B cell (primary cell): ENCODE measurements around the gene LEMD1. TPM values are rescaled to one million over a fixed set of nuclear protein-coding genes. Genes with fewer than 3 reads are reported as not detected.
"Not testable (repeated sequence)": the region's sequence is repeated elsewhere in the genome, so short reads cannot be mapped to it uniquely, and the experiment has no call there.

Source experiments
- ATAC-seq: fragments of 200-7000 bp; cut with Tn5 transposase; one replicate; pipeline ENCODE4 v1.10.0; 2021; ENCODE audit warnings: low read depth, mild to moderate bottlenecking, moderate number of reproducible peaks, moderate library complexity
- CTCF ChIA-PET: fragments of 350-600 bp; sonication (Branson Sonifier 250); formaldehyde crosslinking; loops from one replicate; lab custom pipeline; 2021; ENCODE audit warnings: antibody characterized with exemption, inconsistent platforms; lab: Charles Lee
- POLR2A ChIA-PET: fragments of 350-600 bp; sonication (Branson Sonifier 250); formaldehyde crosslinking; loops from one replicate; lab custom pipeline; 2021; ENCODE audit warnings: antibody characterized with exemption; lab: Charles Lee
- DNase-seq: peaks from one replicate; pipeline ENCODE4 v3.0.0; 2013
- H2AFZ ChIP-seq: 2 replicates; pipeline ENCODE4 v1.6.1; 2012; ENCODE audit warnings: mild to moderate bottlenecking, low read depth, low read length; ENCODE audit not compliant: insufficient read depth, poor library complexity, severe bottlenecking
- H3K27ac ChIP-seq, 2 donors: 1 replicate in 1 of 2; 2 replicates in 1 of 2; pipeline ENCODE4 v1.5.1; 2012 to 2013; ENCODE audit warnings: low read length in 2 of 2, mild to moderate bottlenecking in 2 of 2, moderate library complexity in 1 of 2
- H3K27me3 ChIP-seq, 4 experiments: fragments of 200-600 bp in 1 of 4; sonication (generic) in 1 of 4; replicated peaks in 1 of 4; 1 replicate in 2 of 4; 2 replicates in 2 of 4; pipeline versions ENCODE4 v1.6.1 to v1.7.0; 2013 to 2016; ENCODE audit warnings: low read length in 3 of 4, mild to moderate bottlenecking in 2 of 4, mixed read lengths in 1 of 4, moderate library complexity in 1 of 4; ENCODE audit not compliant: insufficient read depth in 4 of 4, control insufficient read depth in 3 of 4; ENCODE audit errors: control extremely low read depth in 1 of 4
- H3K36me3 ChIP-seq, 2 experiments: replicated peaks in 1 of 2; 1 replicate in 1 of 2; 2 replicates in 1 of 2; pipeline versions ENCODE4 v1.6.1 to v1.7.1; 2013; ENCODE audit warnings: low read length in 1 of 2; ENCODE audit not compliant: insufficient read depth in 2 of 2, control insufficient read depth in 1 of 2; ENCODE audit errors: control extremely low read depth in 1 of 2, extremely low read depth in 1 of 2
- H3K4me1 ChIP-seq, 2 donors: fragments of 200-600 bp in 1 of 2; sonication (generic) in 1 of 2; 1 replicate in 1 of 2; 2 replicates in 1 of 2; pipeline versions ENCODE4 v1.5.1 to v1.6.1; 2013 to 2017; ENCODE audit warnings: low read length in 2 of 2; ENCODE audit not compliant: control insufficient read depth in 2 of 2, insufficient read depth in 2 of 2
- H3K4me2 ChIP-seq: replicated peaks from 2 replicates; pipeline ENCODE3; 2012; ENCODE audit warnings: mild to moderate bottlenecking, low read depth, low read length; ENCODE audit not compliant: poor library complexity, severe bottlenecking
- H3K4me3 ChIP-seq, 5 experiments: fragments of 200-600 bp in 1 of 5; sonication (generic) in 1 of 5; 1 replicate in 3 of 5; 2 replicates in 2 of 5; pipeline versions ENCODE4 v1.5.1 to v1.7.0; 2011 to 2016; ENCODE audit warnings: low read length in 4 of 5, mild to moderate bottlenecking in 4 of 5, low read depth in 2 of 5, control low read depth in 1 of 5, moderate library complexity in 1 of 5; ENCODE audit not compliant: insufficient read depth in 1 of 5; ENCODE audit errors: control extremely low read depth in 1 of 5, extremely low read depth in 1 of 5
- H3K79me2 ChIP-seq: fragments of 200-600 bp; sonication (generic); one replicate; pipeline ENCODE4 v1.6.0; 2016; ENCODE audit warnings: low read length; ENCODE audit not compliant: control insufficient read depth, insufficient read depth
- H3K9ac ChIP-seq: fragments of 200-600 bp; sonication (generic); 2 replicates; pipeline ENCODE4 v1.6.1; 2017; ENCODE audit warnings: mild to moderate bottlenecking, low read length, moderate library complexity
- H3K9me3 ChIP-seq, 3 donors: one replicate each; pipeline versions ENCODE4 v1.6.1 to v1.7.1; 2013; ENCODE audit warnings: low read length in 2 of 3; ENCODE audit not compliant: control insufficient read depth in 2 of 3, insufficient read depth in 1 of 3; ENCODE audit errors: control extremely low read depth in 1 of 3
- H4K20me1 ChIP-seq: 2 replicates; pipeline ENCODE4 v1.6.0; 2012; ENCODE audit warnings: mild to moderate bottlenecking, low read length; ENCODE audit not compliant: insufficient read depth, control insufficient read depth, poor library complexity, severe bottlenecking
- H3K27ac Mint-ChIP-seq: one replicate; pipeline ENCODE4 v1.8.0; 2021; ENCODE audit warnings: mixed read lengths
- H3K27me3 Mint-ChIP-seq: one replicate; pipeline ENCODE4 v1.8.0; 2021; ENCODE audit warnings: mixed read lengths
- H3K4me1 Mint-ChIP-seq: one replicate; pipeline ENCODE4 v1.8.0; 2021; ENCODE audit warnings: mixed read lengths
- H3K4me3 Mint-ChIP-seq: one replicate; pipeline ENCODE4 v1.8.0; 2021; ENCODE audit warnings: mixed read lengths
- H3K9me3 Mint-ChIP-seq: one replicate; pipeline ENCODE4 v1.8.0; 2022; ENCODE audit warnings: mixed read lengths; ENCODE audit not compliant: insufficient read depth
- CTCF ChIP-seq: fragments of 200-600 bp; IDR thresholded peaks from one replicate; pipeline ENCODE4 v1.8.0; 2022; ENCODE audit warnings: antibody characterized with exemption, mild to moderate bottlenecking
- EZH2 ChIP-seq: IDR thresholded peaks from 2 replicates; pipeline ENCODE4 v1.6.1; 2012; ENCODE audit warnings: borderline replicate concordance, low read depth, mild to moderate bottlenecking, moderate library complexity, low read length; ENCODE audit not compliant: insufficient read depth, poor library complexity, severe bottlenecking
- WGBS: methylation state at CpG from one replicate; pipeline ENCODE4 v1.1.5; 2013; ENCODE audit warnings: missing lambda C conversion rate; ENCODE audit not compliant: insufficient coverage; 5-methylcytosine and 5-hydroxymethylcytosine counted together
- intact Hi-C: fragments of 100-400 bp; cut with micrococcal nuclease; formaldehyde crosslinking; loops from one replicate; pipeline ENCODE4 v1.10.0; 2022
- polyA plus RNA-seq: library from polyadenylated mRNA; depleted of rRNA; stranded (reverse); fragments of >200 nt; gene quantifications from 2 replicates; pipeline ENCODE4 v1.2.3, GENCODE V29; 2012
- total RNA-seq, 2 donors: library from RNA; stranded (reverse); fragments of 120-200 nt in 1 of 2; gene quantifications; 1 replicate in 1 of 2; 2 replicates in 1 of 2; pipeline versions ENCODE4 v1.2.3 to v1.2.4, GENCODE V29; 2013 to 2022

Gene LEMD1
- total and polyA plus RNA-seq, 2 donors (not counting 1 experiment from before 2014, with no cell fraction given): 0.57 TPM; not detected in 1

DNA sequence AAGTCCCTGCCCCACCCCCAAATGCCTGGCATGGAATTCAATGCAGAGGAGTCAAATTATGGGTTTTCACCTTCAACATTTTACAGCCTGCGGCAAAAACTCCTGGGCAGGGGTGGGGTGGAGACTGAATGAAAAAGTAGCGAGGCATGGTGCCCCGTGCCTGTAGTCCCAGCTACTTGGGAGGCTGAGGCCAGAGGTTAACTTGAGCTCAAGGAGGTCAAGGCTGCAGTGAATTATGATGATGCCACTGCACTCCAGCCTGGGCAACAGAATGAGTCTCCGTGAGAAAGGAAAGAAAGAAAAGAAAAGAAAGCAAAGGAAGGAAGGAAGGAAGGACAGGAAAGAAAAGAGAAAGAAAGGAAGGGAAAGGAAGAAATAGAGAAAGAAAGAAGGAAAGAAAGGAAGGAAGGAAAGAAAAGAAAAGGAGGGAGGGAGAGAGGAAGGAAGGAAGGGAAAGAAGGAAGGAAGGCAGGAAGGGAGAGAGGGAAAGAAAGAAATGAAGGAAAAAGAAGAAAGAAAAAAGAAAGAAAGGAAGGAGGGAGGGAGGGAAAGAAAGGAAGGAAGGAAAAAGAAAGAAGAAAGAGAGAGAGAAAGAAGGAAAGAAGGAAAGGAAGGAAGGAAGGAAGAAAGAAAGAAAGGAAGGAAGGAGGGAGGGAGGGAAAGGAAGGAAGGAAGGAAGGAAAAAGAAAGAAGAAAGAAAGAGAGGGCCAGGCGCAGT is 11.1 kb downstream of the LEMD1 start:
- no peak overlapping the region for H3K9ac ChIP-seq
- H3K4me1 ChIP-seq: no peaks in the 10 kb centered on the region
- TF ChIP-seq EZH2: no peak
- peak; percentile 12 for TF ChIP-seq CTCF
- no peak overlapping the region for H2AFZ ChIP-seq
- CTCF ChIA-PET: interaction anchor here (1.5 kb wide), 1 partner anchor 75 kb away, joined by 6 read pairs; no protein-coding TSS in a partner anchor
- H3K9me3 ChIP-seq: no peaks in the 10 kb centered on the region
- no peaks in the 10 kb centered on the region for H4K20me1 ChIP-seq
- H3K36me3 ChIP-seq: no peaks in the 10 kb centered on the region
- DNase-seq: no peak
- H3K4me3 Mint-ChIP-seq: no peak overlapping the region
- no peak overlapping the region for H3K4me3 ChIP-seq
- peaks cover 0 to 12% (median 7%) of the 10 kb centered on the region in 4 experiments for H3K27me3 ChIP-seq
- POLR2A ChIA-PET: no interaction called here
- H3K4me1 Mint-ChIP-seq: peaks cover 2% of the 10 kb centered on the region
- no peak overlapping the region for H3K4me2 ChIP-seq
- no peaks in the 10 kb centered on the region for H3K9me3 Mint-ChIP-seq
- H3K27ac ChIP-seq: no peak overlapping the region
- intact Hi-C loops: no loop called here
- ATAC-seq: no peak
- 92% methylated on average over 3 of the region's 5 CpGs for WGBS
- H3K27me3 Mint-ChIP-seq: peaks cover 48% of the 10 kb centered on the region
- H3K27ac Mint-ChIP-seq: no peak overlapping the region
- no peaks in the 10 kb centered on the region for H3K79me2 ChIP-seq

GRCh38 chr1:205407970-205408369 is 13.9 kb downstream of the LEMD1 start:
- Histone ChIP-seq H3K36me3 (no peaks in the 10 kb centered on the region), H3K9me3 (no peaks in the 10 kb centered on the region), H3K27me3 (peaks cover 0 to 12% (median 7%) of the 10 kb centered on the region in 4 experiments), H3K4me3 (no peak overlapping the region), H3K4me2 (no peak overlapping the region), H3K4me1 (no peaks in the 10 kb centered on the region), H4K20me1 (no peaks in the 10 kb centered on the region), H3K79me2 (no peaks in the 10 kb centered on the region), H3K27ac (no peak overlapping the region), H2AFZ (no peak overlapping the region), H3K9ac (no peak overlapping the region)
- ATAC-seq (no peak), DNase-seq (no peak)
- ChIA-PET POLR2A (no interaction called here), CTCF (interaction anchor here (1.1 kb wide), 1 partner anchor 54 kb away, joined by 4 read pairs; no protein-coding TSS in a partner anchor)
- TF ChIP-seq CTCF: no peak
- TF ChIP-seq EZH2: no peak
- Mint-ChIP-seq H3K27me3 (peaks cover 38% of the 10 kb centered on the region), H3K9me3 (no peaks in the 10 kb centered on the region), H3K27ac (no peak overlapping the region), H3K4me3 (no peak overlapping the region), H3K4me1 (peaks cover 2% of the 10 kb centered on the region)
- intact Hi-C loops: no loop called here
- 56% methylated on average over 5 of the region's 5 CpGs for WGBS

DNA sequence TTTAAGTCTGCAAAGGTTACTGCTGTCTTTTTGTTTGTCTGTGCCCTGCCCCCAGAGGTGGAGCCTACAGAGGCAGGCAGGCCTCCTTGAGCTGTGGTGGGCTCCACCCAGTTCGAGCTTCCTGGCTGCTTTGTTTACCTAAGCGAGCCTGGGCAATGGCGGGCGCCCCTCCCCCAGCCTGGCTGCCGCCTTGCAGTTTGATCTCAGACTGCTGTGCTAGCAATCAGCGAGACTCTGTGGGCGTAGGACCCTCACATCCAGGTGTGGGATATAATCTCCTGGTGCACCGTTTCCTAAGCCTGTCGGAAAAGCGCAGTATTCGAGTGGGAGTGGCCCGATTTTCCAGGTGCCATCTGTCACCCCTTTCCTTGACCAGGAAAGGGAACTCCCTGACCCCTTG is 15.6 kb downstream of the LEMD1 start:
- H3K79me2 ChIP-seq, H3K4me3 ChIP-seq, H3K9ac ChIP-seq, H3K9me3 Mint-ChIP-seq, H4K20me1 ChIP-seq, H3K9me3 ChIP-seq, H3K27ac ChIP-seq, H3K4me1 ChIP-seq, POLR2A ChIA-PET, H3K27ac Mint-ChIP-seq, H3K4me2 ChIP-seq, H3K4me1 Mint-ChIP-seq, ATAC-seq, H2AFZ ChIP-seq, intact Hi-C loops, DNase-seq, H3K36me3 ChIP-seq, H3K4me3 Mint-ChIP-seq: not testable (repeated sequence)
- CTCF ChIA-PET: interaction anchor here (1.1 to 1.3 kb wide), 2 partner anchors 9 to 80 kb away, joined by 3 to 7 read pairs; no protein-coding TSS in a partner anchor
- peaks cover 30% of the 10 kb centered on the region for H3K27me3 Mint-ChIP-seq
- peaks cover 0 to 12% (median 7%) of the 10 kb centered on the region in 4 experiments for H3K27me3 ChIP-seq
- no CpG with 5 or more reads among the region's 12 CpGs for WGBS
